ENCODE data around the gene LRFN2. TPM values are rescaled to one million over a fixed set of nuclear protein-coding genes. Genes with fewer than 3 reads are reported as not detected.

The LRFN2 gene
- total and polyA plus RNA-seq, 2 donors (not counting 1 experiment from before 2014, with no cell fraction given): not detected

DNA sequence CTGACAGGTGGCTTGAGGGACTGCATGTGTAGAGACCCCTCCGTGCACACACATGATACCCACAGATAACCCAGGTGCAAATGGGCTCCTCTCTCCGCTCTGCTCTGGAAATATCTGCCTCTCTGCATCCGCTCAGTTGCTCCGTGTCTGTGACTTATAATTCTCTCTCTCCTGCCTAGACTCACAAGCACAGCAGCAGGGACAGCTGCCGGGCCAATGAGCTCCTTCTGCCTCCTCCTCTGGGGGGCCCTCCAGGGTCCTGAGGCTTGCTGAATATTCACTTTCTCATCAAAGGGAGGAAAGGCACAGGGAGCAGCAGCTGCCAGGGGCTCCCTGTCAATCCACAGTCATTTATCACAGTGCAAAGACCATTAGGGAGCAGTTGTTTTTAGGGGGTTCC, 24.1 kb downstream of the LRFN2 start:
- WGBS (ENCODE audit: insufficient coverage): 90% methylated on average over 5 of the region's 5 CpGs
- H3K4me1 Mint-ChIP-seq: no peaks in the 10 kb centered on the region
- H3K4me3 Mint-ChIP-seq: no peak overlapping the region
- no peaks in the 10 kb centered on the region for H3K4me1 ChIP-seq (ENCODE audit: control insufficient read depth in 2 of 2, insufficient read depth in 2 of 2, low read length in 2 of 2)
- H3K36me3 ChIP-seq (replicated peaks in 1 of 2; ENCODE audit: control extremely low read depth in 1 of 2, control insufficient read depth in 1 of 2, extremely low read depth in 1 of 2, insufficient read depth in 2 of 2, low read length in 1 of 2): no peaks in the 10 kb centered on the region
- H3K9me3 ChIP-seq (ENCODE audit: control extremely low read depth in 1 of 3, control insufficient read depth in 2 of 3, insufficient read depth in 1 of 3, low read length in 2 of 3): no peaks in the 10 kb centered on the region
- H2AFZ ChIP-seq (ENCODE audit: insufficient read depth, low read depth, low read length, poor library complexity, severe bottlenecking): no peak overlapping the region
- H3K9me3 Mint-ChIP-seq (ENCODE audit: insufficient read depth): no peaks in the 10 kb centered on the region
- no peak overlapping the region for H3K4me2 ChIP-seq (replicated peaks; ENCODE audit: low read depth, low read length, poor library complexity, severe bottlenecking)
- no peak overlapping the region for H3K27ac Mint-ChIP-seq
- H3K27ac ChIP-seq (ENCODE audit: low read length in 2 of 2): no peak overlapping the region
- ChIA-PET CTCF (no interaction called here), POLR2A (no interaction called here)
- peaks cover 4% of the 10 kb centered on the region for H3K27me3 Mint-ChIP-seq
- H3K4me3 ChIP-seq (ENCODE audit: control extremely low read depth in 1 of 5, extremely low read depth in 1 of 5, insufficient read depth in 1 of 5, low read depth in 2 of 5, low read length in 4 of 5): no peak overlapping the region
- no peak overlapping the region for H3K9ac ChIP-seq (ENCODE audit: low read length)
- ATAC-seq (ENCODE audit: low read depth) (no peak), DNase-seq (no peak)
- TF ChIP-seq, protein P1, sequence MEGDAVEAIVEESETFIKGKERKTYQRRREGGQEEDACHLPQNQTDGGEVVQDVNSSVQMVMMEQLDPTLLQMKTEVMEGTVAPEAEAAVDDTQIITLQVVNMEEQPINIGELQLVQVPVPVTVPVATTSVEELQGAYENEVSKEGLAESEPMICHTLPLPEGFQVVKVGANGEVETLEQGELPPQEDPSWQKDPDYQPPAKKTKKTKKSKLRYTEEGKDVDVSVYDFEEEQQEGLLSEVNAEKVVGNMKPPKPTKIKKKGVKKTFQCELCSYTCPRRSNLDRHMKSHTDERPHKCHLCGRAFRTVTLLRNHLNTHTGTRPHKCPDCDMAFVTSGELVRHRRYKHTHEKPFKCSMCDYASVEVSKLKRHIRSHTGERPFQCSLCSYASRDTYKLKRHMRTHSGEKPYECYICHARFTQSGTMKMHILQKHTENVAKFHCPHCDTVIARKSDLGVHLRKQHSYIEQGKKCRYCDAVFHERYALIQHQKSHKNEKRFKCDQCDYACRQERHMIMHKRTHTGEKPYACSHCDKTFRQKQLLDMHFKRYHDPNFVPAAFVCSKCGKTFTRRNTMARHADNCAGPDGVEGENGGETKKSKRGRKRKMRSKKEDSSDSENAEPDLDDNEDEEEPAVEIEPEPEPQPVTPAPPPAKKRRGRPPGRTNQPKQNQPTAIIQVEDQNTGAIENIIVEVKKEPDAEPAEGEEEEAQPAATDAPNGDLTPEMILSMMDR (IDR thresholded peaks at IDR 0.05): no peak
- TF ChIP-seq EZH2 (IDR thresholded peaks at IDR 0.05; ENCODE audit: borderline replicate concordance, insufficient read depth, low read depth, low read length, poor library complexity, severe bottlenecking): no peak
- no peaks in the 10 kb centered on the region for H3K79me2 ChIP-seq (ENCODE audit: control insufficient read depth, insufficient read depth, low read length)
- intact Hi-C loops (cut with micrococcal nuclease): no loop called here
- no peaks in the 10 kb centered on the region for H4K20me1 ChIP-seq (ENCODE audit: control insufficient read depth, insufficient read depth, low read length, poor library complexity, severe bottlenecking)
- H3K27me3 ChIP-seq (replicated peaks in 1 of 4; ENCODE audit: control extremely low read depth in 1 of 4, control insufficient read depth in 3 of 4, insufficient read depth in 4 of 4, low read length in 3 of 4): no peaks in the 10 kb centered on the region

DNA sequence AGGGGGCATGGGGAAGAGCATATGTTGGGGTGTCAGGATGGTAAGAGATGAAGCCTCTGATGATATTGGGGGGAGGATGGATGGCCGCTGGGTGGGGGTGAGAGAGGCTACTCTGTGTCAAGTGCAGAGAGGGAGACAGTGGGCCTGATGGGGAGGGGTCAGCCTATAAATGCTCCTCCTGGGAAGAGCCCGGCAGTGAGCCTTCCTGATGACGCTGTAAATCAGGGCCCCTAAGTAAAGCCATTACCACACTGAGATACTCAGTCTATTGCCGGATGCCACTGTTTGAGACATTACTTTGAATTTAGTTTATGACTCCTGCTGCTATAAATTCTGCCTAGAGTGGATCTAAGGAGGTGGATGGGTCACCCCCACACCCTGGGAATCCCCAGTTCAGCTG, 28.1 kb downstream of the LRFN2 start:
- DNase-seq (no peak), ATAC-seq (ENCODE audit: low read depth) (no peak)
- H3K4me3 ChIP-seq (ENCODE audit: control extremely low read depth in 1 of 5, extremely low read depth in 1 of 5, insufficient read depth in 1 of 5, low read depth in 2 of 5, low read length in 4 of 5): no peak overlapping the region
- WGBS (ENCODE audit: insufficient coverage): 100% methylated on average over 1 of the region's 4 CpGs
- no peak overlapping the region for H2AFZ ChIP-seq (ENCODE audit: insufficient read depth, low read depth, low read length, poor library complexity, severe bottlenecking)
- CTCF ChIA-PET: no interaction called here
- H3K4me1 ChIP-seq (ENCODE audit: control insufficient read depth in 2 of 2, insufficient read depth in 2 of 2, low read length in 2 of 2): no peaks in the 10 kb centered on the region
- POLR2A ChIA-PET: no interaction called here
- TF ChIP-seq, protein P1 (IDR thresholded peaks at IDR 0.05): no peak
- no peak for TF ChIP-seq EZH2 (IDR thresholded peaks at IDR 0.05; ENCODE audit: borderline replicate concordance, insufficient read depth, low read depth, low read length, poor library complexity, severe bottlenecking)
- no peaks in the 10 kb centered on the region for H3K79me2 ChIP-seq (ENCODE audit: control insufficient read depth, insufficient read depth, low read length)
- H3K9me3 Mint-ChIP-seq (ENCODE audit: insufficient read depth): no peaks in the 10 kb centered on the region
- no peak overlapping the region for H3K27ac ChIP-seq (ENCODE audit: low read length in 2 of 2)
- intact Hi-C loops (cut with micrococcal nuclease): no loop called here
- no peaks in the 10 kb centered on the region for H3K27me3 ChIP-seq (replicated peaks in 1 of 4; ENCODE audit: control extremely low read depth in 1 of 4, control insufficient read depth in 3 of 4, insufficient read depth in 4 of 4, low read length in 3 of 4)
- peaks cover 7% of the 10 kb centered on the region for H3K27me3 Mint-ChIP-seq
- no peak overlapping the region for H3K4me3 Mint-ChIP-seq
- no peaks in the 10 kb centered on the region for H3K4me1 Mint-ChIP-seq
- no peaks in the 10 kb centered on the region for H4K20me1 ChIP-seq (ENCODE audit: control insufficient read depth, insufficient read depth, low read length, poor library complexity, severe bottlenecking)
- H3K36me3 ChIP-seq (replicated peaks in 1 of 2; ENCODE audit: control extremely low read depth in 1 of 2, control insufficient read depth in 1 of 2, extremely low read depth in 1 of 2, insufficient read depth in 2 of 2, low read length in 1 of 2): no peaks in the 10 kb centered on the region
- no peak overlapping the region for H3K27ac Mint-ChIP-seq
- no peak overlapping the region for H3K4me2 ChIP-seq (replicated peaks; ENCODE audit: low read depth, low read length, poor library complexity, severe bottlenecking)
- H3K9ac ChIP-seq (ENCODE audit: low read length): no peak overlapping the region
- no peaks in the 10 kb centered on the region for H3K9me3 ChIP-seq (ENCODE audit: control extremely low read depth in 1 of 3, control insufficient read depth in 2 of 3, insufficient read depth in 1 of 3, low read length in 2 of 3)
